NCI-H69 (cell line): ENCODE measurements around the gene USP16.

Experiments used
- DNase-seq: peaks from one replicate; lab custom pipeline; 2025; lab: John Stamatoyannopoulos, UW

USP16 gene

DNA sequence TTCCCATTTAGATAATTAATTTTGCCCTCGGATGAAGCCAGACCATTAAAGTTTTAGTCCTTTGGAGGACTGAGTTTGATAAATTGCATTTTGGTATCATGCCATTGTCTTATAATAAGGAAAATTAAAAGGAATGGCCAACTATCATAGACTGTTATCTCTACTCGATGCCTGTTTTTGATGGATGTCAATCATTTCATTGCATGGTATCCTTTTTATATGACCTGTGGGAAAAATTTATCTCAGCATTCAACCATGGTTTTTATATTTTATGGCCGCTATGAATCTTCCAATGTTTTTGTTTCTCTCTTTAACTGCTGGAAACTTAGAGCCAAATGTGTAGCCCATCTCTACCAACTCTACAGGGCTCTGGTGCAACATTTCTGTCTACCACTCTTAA, 58.8 kb downstream of the USP16 start:
- DNase-seq: no peak

DNA sequence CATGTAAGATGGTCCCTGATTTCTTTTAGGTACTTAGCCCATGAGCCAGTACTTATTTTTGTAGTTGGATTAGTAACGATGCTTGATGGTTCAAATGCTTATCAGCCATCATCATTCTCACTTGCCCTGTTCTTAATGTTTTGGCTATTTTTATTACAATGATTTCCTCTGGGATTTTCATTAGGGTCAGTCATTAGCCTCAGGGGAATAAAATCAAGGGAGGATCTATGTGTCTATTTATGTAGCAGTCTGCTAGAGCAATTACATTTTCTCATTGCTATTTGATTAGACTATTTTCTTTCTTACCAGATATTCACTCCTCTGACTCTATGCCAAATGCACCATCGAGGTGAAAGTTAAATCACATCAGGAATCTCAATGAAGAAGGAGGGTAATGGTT, 59.9 kb downstream of the USP16 start:
- no peak for DNase-seq

DNA sequence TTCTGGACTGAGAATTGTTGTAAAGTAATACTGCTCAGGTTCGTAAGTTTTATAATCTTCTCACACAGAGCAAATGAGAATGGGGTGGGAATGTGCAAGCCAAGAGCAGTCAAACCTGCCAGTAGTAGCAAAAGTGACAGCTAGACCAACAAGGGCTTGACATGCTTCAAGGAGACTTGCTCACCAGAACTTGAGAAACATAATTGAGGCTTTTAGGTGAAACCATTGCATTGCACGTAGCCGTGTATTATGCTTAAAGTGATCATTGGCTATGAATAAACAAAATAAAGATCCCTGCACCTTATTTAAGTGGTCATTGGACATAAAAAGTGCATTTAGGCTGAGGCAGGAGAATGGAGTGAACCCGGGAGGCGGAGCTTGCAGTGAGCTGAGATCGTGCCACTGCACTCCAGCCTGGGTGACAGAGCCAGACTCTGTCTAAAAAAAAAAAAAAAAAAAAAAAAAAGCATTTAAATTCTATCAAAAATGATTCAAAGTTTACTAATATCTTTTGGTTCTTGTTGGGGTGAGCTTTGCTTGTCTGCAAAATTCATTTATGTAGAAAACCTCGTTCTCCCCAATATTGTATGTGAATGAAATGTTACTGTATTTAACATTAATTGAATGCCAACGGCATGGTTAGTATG, 60.8 kb downstream of the USP16 start:
- no peak for DNase-seq

DNA sequence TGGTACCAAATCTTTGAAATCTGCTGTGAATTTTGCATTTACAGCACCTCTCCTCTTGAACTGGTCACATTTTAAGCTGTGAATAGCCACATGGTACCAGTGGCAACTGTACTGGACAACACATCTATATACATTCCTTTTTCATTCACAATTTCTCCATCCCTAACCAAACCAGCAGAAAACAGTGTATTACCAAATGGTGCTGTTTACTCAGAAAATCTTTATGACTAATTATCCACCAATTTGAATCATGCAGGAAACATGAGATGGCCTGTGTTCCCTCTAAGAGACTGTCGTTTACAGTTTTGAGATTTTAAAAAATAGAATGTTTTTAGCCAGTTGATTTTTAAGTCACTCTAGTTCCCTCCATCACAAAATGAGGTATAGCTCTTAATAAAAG, 66.6 kb downstream of the USP16 start:
- DNase-seq: peak; percentile 8

DNA sequence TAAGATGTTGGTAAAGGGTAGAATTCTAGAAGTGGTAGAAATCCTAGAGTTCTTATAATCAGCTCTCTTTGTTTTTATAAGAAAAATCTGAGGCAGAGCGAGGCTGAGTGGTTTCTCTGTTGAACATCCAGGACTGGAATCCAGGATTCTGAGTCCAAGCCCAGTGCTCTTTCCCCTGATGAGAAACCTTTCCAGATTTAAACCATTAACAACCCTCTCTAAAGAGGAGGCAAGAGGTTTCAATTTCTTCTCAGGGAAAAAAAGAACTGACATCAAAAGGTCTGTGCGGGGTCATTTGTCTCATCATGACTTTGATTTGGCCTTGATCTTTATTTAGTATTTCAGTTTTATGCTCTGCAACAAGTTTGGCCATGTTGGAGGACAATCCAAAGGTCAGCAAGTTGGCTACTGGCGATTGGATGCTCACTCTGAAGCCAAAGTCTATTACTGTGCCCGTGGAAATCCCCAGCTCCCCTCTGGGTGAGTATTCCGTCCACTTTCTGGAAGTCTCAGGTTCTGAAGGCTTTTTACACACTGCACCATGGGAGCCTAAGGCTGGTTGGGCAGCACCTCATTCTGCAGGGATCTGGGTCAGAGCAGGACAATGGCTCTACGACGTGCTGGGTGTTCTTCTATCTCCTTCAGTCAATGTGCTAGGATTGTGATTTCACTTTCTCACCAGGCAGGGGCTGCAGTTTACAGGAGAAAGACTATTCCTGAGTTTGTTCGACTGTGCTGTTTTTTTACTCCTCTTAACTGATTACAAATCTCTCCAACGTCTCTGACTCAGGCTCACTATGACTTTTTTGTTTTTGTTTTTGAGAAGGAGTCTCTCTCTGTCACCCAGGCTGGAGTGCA, 67.9 kb downstream of the USP16 start:
- no peak for DNase-seq

DNA sequence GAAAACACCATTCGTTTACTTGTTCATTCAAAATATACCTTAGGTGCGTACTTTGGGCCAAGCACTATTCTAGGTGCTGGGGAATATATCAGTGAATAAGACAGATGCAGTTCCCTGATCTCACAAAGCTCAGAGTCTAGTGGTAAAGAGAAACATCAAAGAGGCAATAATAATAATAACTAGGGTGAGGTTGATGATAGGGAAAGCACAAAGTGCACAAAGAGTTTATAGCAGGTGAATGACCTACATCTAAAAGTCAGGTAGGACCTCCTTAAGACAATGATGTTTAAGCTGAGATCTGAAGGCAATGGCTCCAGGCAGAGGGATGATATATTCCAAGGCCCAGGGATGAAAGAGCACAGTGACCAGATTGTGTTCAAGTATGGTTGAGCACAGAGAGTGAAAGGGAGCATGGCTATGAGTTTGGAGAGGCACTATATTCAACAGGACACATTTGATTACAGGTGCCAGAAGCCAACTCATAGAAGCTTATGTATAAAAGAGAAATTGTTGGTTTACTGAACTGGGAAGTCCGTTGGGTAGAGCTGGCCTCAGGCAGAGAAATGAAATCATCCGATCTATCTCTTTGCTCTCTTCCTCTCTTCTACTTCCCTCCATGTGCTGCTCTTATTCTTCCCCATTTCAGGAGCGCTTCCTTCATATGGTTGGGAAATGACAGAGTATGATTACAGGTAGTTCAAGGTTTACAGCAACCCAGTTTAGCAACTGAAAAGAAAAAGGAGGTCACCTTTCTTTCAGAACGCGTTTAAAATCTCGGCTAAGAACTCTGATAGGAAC, 71.9 kb downstream of the USP16 start:
- no peak for DNase-seq

DNA sequence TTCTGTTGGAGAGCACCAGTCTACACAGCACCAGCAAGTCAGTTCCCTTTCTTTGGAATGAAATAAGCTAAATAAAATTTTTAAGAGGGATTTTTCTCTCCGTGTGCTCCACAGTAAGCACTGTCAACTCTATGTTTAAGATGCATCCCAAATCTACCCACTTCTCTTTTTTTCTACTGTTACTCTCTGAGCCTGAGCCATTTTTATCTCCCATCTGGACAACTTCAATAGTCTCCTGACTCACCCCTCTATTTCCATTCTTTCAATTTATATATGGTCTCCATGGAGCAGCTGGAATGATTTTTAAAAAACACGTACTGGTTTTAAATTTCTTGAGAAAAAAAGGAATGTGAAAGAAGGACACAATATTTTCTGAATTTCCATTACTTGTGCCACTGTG, 73.7 kb downstream of the USP16 start:
- no peak for DNase-seq

DNA sequence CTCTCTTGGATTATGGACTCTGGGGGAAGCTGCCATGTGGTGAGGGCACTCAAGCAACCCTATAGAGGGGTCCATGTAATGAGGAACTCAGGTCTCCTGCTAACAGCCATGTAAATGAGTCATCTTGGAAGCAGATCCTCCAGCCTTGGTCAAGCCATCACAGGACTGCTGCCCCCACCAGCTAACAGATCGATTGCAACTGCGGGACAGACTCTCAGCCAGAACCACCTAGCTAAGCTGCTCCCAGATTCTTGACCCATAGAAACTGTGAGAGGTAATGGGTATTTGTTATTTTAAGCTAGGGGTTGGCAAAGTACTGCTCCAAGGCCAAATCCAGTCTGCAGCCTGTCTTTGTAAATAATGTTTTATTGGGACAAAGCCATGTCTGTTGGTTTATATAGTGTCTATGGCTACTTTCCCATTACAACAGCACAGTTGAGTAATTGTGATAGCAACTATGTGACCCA, 78.4 kb downstream of the USP16 start:
- no peak for DNase-seq
